K562 (cell line): ENCODE measurements around the gene MGST2. TPM values are rescaled to one million over a fixed set of nuclear protein-coding genes. Genes with fewer than 3 reads are reported as not detected.
"Not testable (repeated sequence)": the region's sequence is repeated elsewhere in the genome, so short reads cannot be mapped to it uniquely, and the experiment has no call there.

ENCODE experiments used
- ATAC-seq: fragments of 200-7000 bp; cut with Tn5 transposase; 3 replicates; pipeline ENCODE4 v1.9.1; 2020; ENCODE audit warnings: moderate library complexity
- BruUV-seq: library from RNA; stranded (reverse); fragments of 400-500 nt; replicated peaks from 2 replicates; lab custom pipeline; 2021; lab: Mats Ljungman, UMichigan
- CTCF ChIA-PET: fragments of 300-600 bp; formaldehyde crosslinking; extraction: SDS; loops from one replicate; lab custom pipeline; 2021; ENCODE audit warnings: low intra/inter-chr PET ratio; lab: Yijun Ruan, JAX
- POLR2A ChIA-PET: fragments of 300-600, 350-650 bp; sonication (Branson Sonifier 250); formaldehyde crosslinking; extraction: SDS; loops from one replicate; lab custom pipeline; 2021; ENCODE audit warnings: antibody characterized with exemption, inconsistent platforms; lab: Yijun Ruan, JAX
- DNase-seq, 4 experiments: peaks; one replicate each; pipeline versions ENCODE4 v3.0.0 to v3.0.0-alpha.2; 2011 to 2018; ENCODE audit warnings: low spot score in 3 of 4, mixed read lengths in 3 of 4; ENCODE audit errors: extremely low read depth in 1 of 4
- FAIRE-seq: peaks from 2 replicates; lab custom pipeline; 2011; peaks lifted over from hg19 to GRCh38; lab: Jason Lieb, UNC
- H2AFZ ChIP-seq: 2 replicates; pipeline ENCODE4 v1.6.0; 2011; ENCODE audit warnings: low read depth, low read length, control low read depth, inconsistent platforms
- H3K27ac ChIP-seq: fragments of 200-600 bp; 3 replicates; pipeline ENCODE4 v1.8.0; 2011; ENCODE audit warnings: low read depth, mild to moderate bottlenecking, control low read depth, inconsistent platforms, low read length, moderate library complexity, mixed read lengths; ENCODE audit errors: extremely low read depth
- H3K27me3 ChIP-seq, 2 experiments: fragments of 300-600 bp in 1 of 2; 2 replicates in 1 of 2; 3 replicates in 1 of 2; pipeline versions ENCODE4 v1.6.0 to v1.8.0; 2011; ENCODE audit warnings: inconsistent platforms in 2 of 2, low read length in 2 of 2, mild to moderate bottlenecking in 1 of 2, mixed read lengths in 1 of 2, moderate library complexity in 1 of 2; ENCODE audit not compliant: control insufficient read depth in 2 of 2, insufficient read depth in 2 of 2
- H3K36me3 ChIP-seq: fragments of 300-600 bp; 3 replicates; pipeline ENCODE4 v1.8.0; 2011; ENCODE audit warnings: mild to moderate bottlenecking, low read length, inconsistent platforms; ENCODE audit not compliant: control insufficient read depth, insufficient read depth
- H3K4me1 ChIP-seq, 2 experiments: fragments of 200-600 bp in 1 of 2; replicated peaks in 1 of 2; 2 replicates in 1 of 2; 3 replicates in 1 of 2; pipeline versions ENCODE4 v1.5.1 to v1.8.0; 2011; ENCODE audit warnings: inconsistent platforms in 2 of 2, low read length in 2 of 2, mild to moderate bottlenecking in 1 of 2, mixed read lengths in 1 of 2, moderate library complexity in 1 of 2; ENCODE audit not compliant: control insufficient read depth in 2 of 2, insufficient read depth in 2 of 2
- H3K4me2 ChIP-seq: 2 replicates; pipeline ENCODE4 v1.6.1; 2011; ENCODE audit warnings: low read length, control low read depth, inconsistent platforms, mixed read lengths; ENCODE audit not compliant: insufficient read depth
- H3K4me3 ChIP-seq: fragments of 200-600 bp; sonication (generic), shearing (Covaris generic); 2 replicates; pipeline ENCODE4 v1.5.1; 2016; ENCODE audit warnings: control low read depth, inconsistent platforms
- H3K79me2 ChIP-seq: fragments of 200-600 bp; 3 replicates; pipeline ENCODE4 v1.8.0; 2011; ENCODE audit warnings: low read length, inconsistent platforms; ENCODE audit not compliant: control insufficient read depth, insufficient read depth
- H3K9ac ChIP-seq, 2 experiments: 2 replicates each; pipeline versions ENCODE4 v1.6.0 to v1.6.1; 2011; ENCODE audit warnings: low read depth in 2 of 2, low read length in 2 of 2, control low read depth in 1 of 2, inconsistent platforms in 1 of 2, mild to moderate bottlenecking in 1 of 2, mixed read lengths in 1 of 2; ENCODE audit not compliant: insufficient read depth in 1 of 2
- H3K9me1 ChIP-seq: one replicate; pipeline ENCODE4 v1.6.0; 2011; ENCODE audit warnings: inconsistent platforms, mild to moderate bottlenecking, low read length, moderate library complexity; ENCODE audit not compliant: control insufficient read depth, insufficient read depth
- H3K9me3 ChIP-seq: replicated peaks from 2 replicates; pipeline ENCODE4 v1.5.1; 2011; ENCODE audit warnings: low read depth, low read length, inconsistent platforms; ENCODE audit not compliant: control insufficient read depth, insufficient read depth
- H4K20me1 ChIP-seq: replicated peaks from 2 replicates; pipeline ENCODE4 v1.6.1; 2011; ENCODE audit warnings: low read length, inconsistent platforms, mixed read lengths; ENCODE audit not compliant: control insufficient read depth, insufficient read depth
- CBX3 ChIP-seq, 2 experiments: IDR thresholded peaks; 1 replicate in 1 of 2; 2 replicates in 1 of 2; pipeline ENCODE4 v1.6.1; 2012; ENCODE audit warnings: inconsistent platforms in 2 of 2, low read length in 2 of 2, borderline replicate concordance in 1 of 2, control low read depth in 1 of 2
- CBX5 ChIP-seq: IDR thresholded peaks from 2 replicates; pipeline ENCODE4 v1.6.1; 2014; ENCODE audit warnings: low read depth, borderline replicate concordance
- HMG20B ChIP-seq: fragments of 250-450 bp; sonication (Bioruptor Pico); IDR thresholded peaks from 2 replicates; pipeline ENCODE4 v1.5.0; 2021; ENCODE audit warnings: mild to moderate bottlenecking
- NFYB ChIP-seq: IDR thresholded peaks from 2 replicates; pipeline ENCODE4 v1.6.1; 2011; ENCODE audit warnings: mild to moderate bottlenecking, moderate library complexity; ENCODE audit not compliant: insufficient read length; ENCODE audit errors: extremely low read depth
- SIN3A ChIP-seq, 2 experiments: fragments of 150-350 bp in 1 of 2; IDR thresholded peaks; 2 replicates each; pipeline ENCODE4 v1.6.1; 2011 to 2016; ENCODE audit warnings: borderline replicate concordance in 2 of 2, low read depth in 2 of 2, low read length in 2 of 2, mild to moderate bottlenecking in 2 of 2, moderate library complexity in 2 of 2; ENCODE audit not compliant: control insufficient read depth in 1 of 2
- TRIM28 ChIP-seq: fragments of 450-650 bp; IDR thresholded peaks from 2 replicates; pipeline ENCODE4 v1.6.1; 2017
- ZNF146 ChIP-seq: IDR thresholded peaks from one replicate; pipeline ENCODE4 v1.6.1; 2018; ENCODE audit warnings: missing compliant biosample characterization; ENCODE audit not compliant: unreplicated experiment
- ZNF445 ChIP-seq: fragments of 250-450 bp; sonication (Bioruptor Pico); IDR thresholded peaks from 2 replicates; pipeline ENCODE4 v1.4.0; 2020; ENCODE audit warnings: low read depth, mild to moderate bottlenecking, moderate library complexity
- WGBS: fragments of 100-300 bp; shearing (Covaris generic); methylation state at CpG from one replicate; pipeline ENCODE4 v1.1.6; 2016; ENCODE audit warnings: low coverage, mixed read lengths; ENCODE audit not compliant: insufficient coverage; ENCODE audit errors: missing lambda C conversion rate; 5-methylcytosine and 5-hydroxymethylcytosine counted together
- in situ Hi-C: fragments of 300-500 bp; cut with MboI; formaldehyde crosslinking; loops from 4 replicates; pipeline ENCODE4 v1.15.0; 2018; ENCODE audit warnings: inconsistent platforms, mixed read lengths
- intact Hi-C: fragments of 100-400 bp; cut with micrococcal nuclease; formaldehyde crosslinking; loops from 2 replicates; pipeline ENCODE4 v1.14.2; 2022
- polyA plus RNA-seq, 8 experiments: library from polyadenylated mRNA; depleted of rRNA in 4 of 8; stranded (reverse) in 5 of 8; unstranded in 3 of 8; fragments of >200 nt; fragmentation: Nextera tagmentation in 2 of 8; fragmentation: Illumina TruSeq in 1 of 8; extraction: Ambion mirVana in 2 of 8; extraction: Trizol in 1 of 8; gene quantifications; 2 replicates each; pipeline versions ENCODE4 v1.2.1 to v1.2.3, GENCODE V29; 2011 to 2014; ENCODE audit warnings: inconsistent platforms in 1 of 8, missing spikeins in 1 of 8
- total RNA-seq, 7 experiments: library from RNA; depleted of rRNA in 6 of 7; stranded (reverse); fragments of >200 nt in 6 of 7; fragmentation: Illumina TruSeq in 2 of 7; extraction: Trizol in 2 of 7; gene quantifications; 2 replicates each; pipeline versions ENCODE4 v1.2.1 to v1.2.3, GENCODE V29; 2011 to 2021; ENCODE audit warnings: low replicate concordance in 1 of 7

MGST2 gene
- total and polyA plus RNA-seq, 9 of the 15 experiments (the other 6 are each of a cell fraction or from before 2014, with no cell fraction given) = 38.7 to 115 (median 84.6) TPM

GRCh38 chr4:139635966-139636365, 29.7 kb upstream of the MGST2 start:
- CTCF ChIA-PET = interaction anchor here (0.6 kb wide), 1 partner anchor 48 kb away, joined by 3 read pairs; no protein-coding TSS in a partner anchor
- Histone ChIP-seq H3K36me3 (no peaks in the 10 kb centered on the region), H3K79me2 (no peaks in the 10 kb centered on the region), H3K9ac (no peak overlapping the region), H3K27me3 (peaks cover 14 to 19% of the 10 kb centered on the region in 2 experiments), H3K4me1 (peaks cover 0 to 4% of the 10 kb centered on the region in 2 experiments; a peak in 2 of 5 replicates), H3K9me3 (peaks cover 1% of the 10 kb centered on the region; the same call in 1 of the 2 replicates), H3K27ac (no peak overlapping the region), H4K20me1 (no peaks in the 10 kb centered on the region), H3K4me3 (no peak overlapping the region), H2AFZ (no peak overlapping the region), H3K4me2 (no peak overlapping the region), H3K9me1 (no peaks in the 10 kb centered on the region)
- no TSS peak for BruUV-seq
- ATAC-seq = no peak
- in situ Hi-C loops (no loop called here), intact Hi-C loops (no loop called here)
- POLR2A ChIA-PET = no interaction called here
- FAIRE-seq = no peak
- WGBS = 0% methylated on average over 3 of the region's 3 CpGs
- no peak for DNase-seq
- no peak for TF ChIP-seq SIN3A (IDR thresholded peaks at IDR 0.05; ENCODE audit: borderline replicate concordance in 2 of 2, control insufficient read depth in 1 of 2, low read depth in 2 of 2, low read length in 2 of 2)
- no peak for TF ChIP-seq NFYB
- no peak for TF ChIP-seq HMG20B (CRISPR knock-in tag)
- no peak for TF ChIP-seq ZNF146 (CRISPR knock-in tag)

- in situ Hi-C loops, H3K27ac ChIP-seq, DNase-seq, intact Hi-C loops, H3K4me2 ChIP-seq, H3K9ac ChIP-seq, H4K20me1 ChIP-seq, H3K36me3 ChIP-seq, CTCF ChIA-PET, POLR2A ChIA-PET, FAIRE-seq, H3K79me2 ChIP-seq, H3K4me1 ChIP-seq, H3K9me3 ChIP-seq, H2AFZ ChIP-seq, BruUV-seq, H3K9me1 ChIP-seq, H3K4me3 ChIP-seq, ATAC-seq: not testable (repeated sequence)
- 0 out of 2 replicates have a peak, but pooled peaks have one; percentile 34 for TF ChIP-seq CBX5
- peak; percentile 63; the same call in 1 of the 2 replicates for TF ChIP-seq TRIM28
- peak in 1 of 2 experiments; percentile 33; a peak in 1 of 3 replicates for TF ChIP-seq CBX3 (IDR thresholded peaks at IDR 0.05; ENCODE audit: borderline replicate concordance in 1 of 2, low read length in 2 of 2)
- 0 out of 2 replicates have a peak, but pooled peaks have one; percentile 66 for TF ChIP-seq ZNF445 (CRISPR knock-in tag)
- 5% methylated on average over 3 of the region's 3 CpGs for WGBS
- H3K27me3 ChIP-seq = peaks cover 12 to 24% of the 10 kb centered on the region in 2 experiments; a peak in 3 of 5 replicates
Observed at GRCh38 chr4:139638306-139638705, 27.3 kb upstream of the MGST2 start.
